Measurements from ENCODE around the gene TRIM65.

- TF ChIP-seq CTCF (IDR thresholded peaks at IDR 0.05 in 4 of 5, conservative IDR thresholded peaks at IDR 0.05 in 1 of 5) (no peak), POLR2A (IDR thresholded peaks at IDR 0.05) (no peak)
Observed at GRCh38 chr17:75842963-75843576, 53.7 kb downstream of the TRIM65 start.
